ENCODE results near the gene ACP3.
A peak's percentile ranks its signal among the peaks of the same experiment; 100 is the strongest.
"Not testable (repeated sequence)": the region's sequence is repeated elsewhere in the genome, so short reads cannot be mapped to it uniquely, and the experiment has no call there.

Gene ACP3

GRCh38 chr3:132368515-132368914, 51.3 kb downstream of the ACP3 start:
- Histone ChIP-seq H3K18ac (ENCODE audit: low read length) (no peak overlapping the region), H3K4me1 (ENCODE audit: control insufficient read depth in 1 of 2, insufficient read depth in 2 of 2, low read length in 2 of 2) (no peaks in the 10 kb centered on the region), H4K91ac (ENCODE audit: low read depth, low read length) (no peak overlapping the region), H2AFZ (ENCODE audit: insufficient read depth, low read length, poor library complexity) (no peak overlapping the region), H2BK5ac (ENCODE audit: low read depth, low read length, poor library complexity) (no peak overlapping the region), H3K79me1 (ENCODE audit: low read length) (no peaks in the 10 kb centered on the region), H4K12ac (ENCODE audit: low read depth, low read length) (no peak overlapping the region), H3K4me2 (ENCODE audit: low read length) (no peak overlapping the region), H3K9ac (ENCODE audit: low read length) (no peak overlapping the region), H3K9me3 (ENCODE audit: insufficient read depth, low read depth, low read length) (no peaks in the 10 kb centered on the region), H3K27me3 (ENCODE audit: insufficient read depth, low read length) (no peaks in the 10 kb centered on the region), H3K36me3 (ENCODE audit: control insufficient read depth in 1 of 2, insufficient read depth in 2 of 2, low read length in 2 of 2) (peaks cover 0 to 4% of the 10 kb centered on the region in 2 experiments), H3K79me2 (ENCODE audit: control insufficient read depth, insufficient read depth, low read length, poor library complexity) (no peaks in the 10 kb centered on the region), H3K14ac (ENCODE audit: low read length) (no peak overlapping the region), H2BK12ac (ENCODE audit: low read length) (no peak overlapping the region), H2BK120ac (ENCODE audit: insufficient read depth, low read length, poor library complexity) (no peak overlapping the region), H3K4ac (ENCODE audit: low read depth, low read length) (no peak overlapping the region), H3K27ac (ENCODE audit: low read depth, low read length) (no peak overlapping the region), H3K4me3 (ENCODE audit: low read depth, low read length) (no peak overlapping the region), H3K23ac (ENCODE audit: low read length) (no peak overlapping the region), H4K8ac (ENCODE audit: low read depth, low read length) (no peak overlapping the region), H2AK5ac (ENCODE audit: low read length) (no peak overlapping the region)
- no CpG with 5 or more reads among the region's 2 CpGs for WGBS (ENCODE audit: extremely low coverage, insufficient coverage, insufficient read length)
- DNase-seq: no peak

- Histone ChIP-seq H3K9me3 (ENCODE audit: insufficient read depth, low read depth, low read length) (no peaks in the 10 kb centered on the region), H3K27me3 (ENCODE audit: insufficient read depth, low read length) (no peaks in the 10 kb centered on the region), H3K14ac (ENCODE audit: low read length) (no peak overlapping the region), H3K79me2 (ENCODE audit: control insufficient read depth, insufficient read depth, low read length, poor library complexity) (no peaks in the 10 kb centered on the region), H2AFZ (ENCODE audit: insufficient read depth, low read length, poor library complexity) (no peak overlapping the region), H2BK12ac (ENCODE audit: low read length) (no peak overlapping the region), H3K4me2 (ENCODE audit: low read length) (no peak overlapping the region), H3K4ac (ENCODE audit: low read depth, low read length) (no peak overlapping the region), H2BK5ac (ENCODE audit: low read depth, low read length, poor library complexity) (no peak overlapping the region), H3K4me1 (ENCODE audit: control insufficient read depth in 1 of 2, insufficient read depth in 2 of 2, low read length in 2 of 2) (no peaks in the 10 kb centered on the region), H3K27ac (ENCODE audit: low read depth, low read length) (no peak overlapping the region), H2AK5ac (ENCODE audit: low read length) (no peak overlapping the region), H4K8ac (ENCODE audit: low read depth, low read length) (no peak overlapping the region), H3K79me1 (ENCODE audit: low read length) (no peaks in the 10 kb centered on the region), H2BK120ac (ENCODE audit: insufficient read depth, low read length, poor library complexity) (no peak overlapping the region), H3K23ac (ENCODE audit: low read length) (no peak overlapping the region), H3K9ac (ENCODE audit: low read length) (no peak overlapping the region), H4K12ac (ENCODE audit: low read depth, low read length) (no peak overlapping the region), H3K4me3 (ENCODE audit: low read depth, low read length) (no peak overlapping the region), H3K36me3 (ENCODE audit: control insufficient read depth in 1 of 2, insufficient read depth in 2 of 2, low read length in 2 of 2) (peaks cover 0 to 4% of the 10 kb centered on the region in 2 experiments), H4K91ac (ENCODE audit: low read depth, low read length) (no peak overlapping the region), H3K18ac (ENCODE audit: low read length) (no peak overlapping the region)
- no peak for DNase-seq
Measured at GRCh38 chr3:132368962-132369361, 51.8 kb downstream of the ACP3 start.

GRCh38 chr3:132376945-132377354, 59.7 kb downstream of the ACP3 start:
- H4K12ac ChIP-seq (ENCODE audit: low read depth, low read length); H3K4me3 ChIP-seq (ENCODE audit: low read depth, low read length); H3K79me1 ChIP-seq (ENCODE audit: low read length); H3K14ac ChIP-seq (ENCODE audit: low read length); H2BK5ac ChIP-seq (ENCODE audit: low read depth, low read length, poor library complexity); H3K18ac ChIP-seq (ENCODE audit: low read length); H3K27me3 ChIP-seq (ENCODE audit: insufficient read depth, low read length); H3K4me1 ChIP-seq (ENCODE audit: control insufficient read depth in 1 of 2, insufficient read depth in 2 of 2, low read length in 2 of 2); H3K27ac ChIP-seq (ENCODE audit: low read depth, low read length); H3K36me3 ChIP-seq (ENCODE audit: control insufficient read depth in 1 of 2, insufficient read depth in 2 of 2, low read length in 2 of 2); H3K9me3 ChIP-seq (ENCODE audit: insufficient read depth, low read depth, low read length); H3K9ac ChIP-seq (ENCODE audit: low read length); H3K4me2 ChIP-seq (ENCODE audit: low read length); H3K4ac ChIP-seq (ENCODE audit: low read depth, low read length); H2BK12ac ChIP-seq (ENCODE audit: low read length); H3K23ac ChIP-seq (ENCODE audit: low read length); H3K79me2 ChIP-seq (ENCODE audit: control insufficient read depth, insufficient read depth, low read length, poor library complexity); H2AK5ac ChIP-seq (ENCODE audit: low read length): not testable (repeated sequence)
- H4K91ac ChIP-seq (ENCODE audit: low read depth, low read length): peak overlapping the region; percentile 80
- H2AFZ ChIP-seq (ENCODE audit: insufficient read depth, low read length, poor library complexity): peak overlapping the region; percentile 93
- peak overlapping the region; percentile 51 for H2BK120ac ChIP-seq (ENCODE audit: insufficient read depth, low read length, poor library complexity)
- peak in 1 of 2 donors; percentile 34 for DNase-seq
- H4K8ac ChIP-seq (ENCODE audit: low read depth, low read length): peak overlapping the region; percentile 87
- no CpG with 5 or more reads among the region's 25 CpGs for WGBS (ENCODE audit: extremely low coverage, insufficient coverage, insufficient read length)

GRCh38 chr3:132378048-132378762, 61.0 kb downstream of the ACP3 start:
- H2AFZ ChIP-seq (ENCODE audit: insufficient read depth, low read length, poor library complexity): no peak overlapping the region
- H3K79me2 ChIP-seq (ENCODE audit: control insufficient read depth, insufficient read depth, low read length, poor library complexity): no peaks in the 10 kb centered on the region
- H3K4me1 ChIP-seq (ENCODE audit: control insufficient read depth in 1 of 2, insufficient read depth in 2 of 2, low read length in 2 of 2): no peaks in the 10 kb centered on the region
- H2BK120ac ChIP-seq (ENCODE audit: insufficient read depth, low read length, poor library complexity): no peak overlapping the region
- peaks cover 2% of the 10 kb centered on the region for H3K9me3 ChIP-seq (ENCODE audit: insufficient read depth, low read depth, low read length)
- no peak overlapping the region for H2AK5ac ChIP-seq (ENCODE audit: low read length)
- H3K4ac ChIP-seq (ENCODE audit: low read depth, low read length): no peak overlapping the region
- no peak overlapping the region for H4K91ac ChIP-seq (ENCODE audit: low read depth, low read length)
- no peak overlapping the region for H3K4me2 ChIP-seq (ENCODE audit: low read length)
- H3K79me1 ChIP-seq (ENCODE audit: low read length): peaks cover 2% of the 10 kb centered on the region
- H4K8ac ChIP-seq (ENCODE audit: low read depth, low read length): no peak overlapping the region
- no peak overlapping the region for H3K23ac ChIP-seq (ENCODE audit: low read length)
- H3K36me3 ChIP-seq (ENCODE audit: control insufficient read depth in 1 of 2, insufficient read depth in 2 of 2, low read length in 2 of 2): no peaks in the 10 kb centered on the region
- no peak overlapping the region for H3K9ac ChIP-seq (ENCODE audit: low read length)
- no CpG with 5 or more reads among the region's 2 CpGs for WGBS (ENCODE audit: extremely low coverage, insufficient coverage, insufficient read length)
- DNase-seq: no peak
- H2BK5ac ChIP-seq (ENCODE audit: low read depth, low read length, poor library complexity): no peak overlapping the region
- no peak overlapping the region for H3K18ac ChIP-seq (ENCODE audit: low read length)
- no peak overlapping the region for H3K27ac ChIP-seq (ENCODE audit: low read depth, low read length)
- no peaks in the 10 kb centered on the region for H3K27me3 ChIP-seq (ENCODE audit: insufficient read depth, low read length)
- H2BK12ac ChIP-seq (ENCODE audit: low read length): no peak overlapping the region
- no peak overlapping the region for H3K4me3 ChIP-seq (ENCODE audit: low read depth, low read length)
- H4K12ac ChIP-seq (ENCODE audit: low read depth, low read length): no peak overlapping the region
- no peak overlapping the region for H3K14ac ChIP-seq (ENCODE audit: low read length)
